Measurements from ENCODE around the gene SMG9.
"Not testable (repeated sequence)": the region's sequence is repeated elsewhere in the genome, so short reads cannot be mapped to it uniquely, and the experiment has no call there.

SMG9 gene

DNA sequence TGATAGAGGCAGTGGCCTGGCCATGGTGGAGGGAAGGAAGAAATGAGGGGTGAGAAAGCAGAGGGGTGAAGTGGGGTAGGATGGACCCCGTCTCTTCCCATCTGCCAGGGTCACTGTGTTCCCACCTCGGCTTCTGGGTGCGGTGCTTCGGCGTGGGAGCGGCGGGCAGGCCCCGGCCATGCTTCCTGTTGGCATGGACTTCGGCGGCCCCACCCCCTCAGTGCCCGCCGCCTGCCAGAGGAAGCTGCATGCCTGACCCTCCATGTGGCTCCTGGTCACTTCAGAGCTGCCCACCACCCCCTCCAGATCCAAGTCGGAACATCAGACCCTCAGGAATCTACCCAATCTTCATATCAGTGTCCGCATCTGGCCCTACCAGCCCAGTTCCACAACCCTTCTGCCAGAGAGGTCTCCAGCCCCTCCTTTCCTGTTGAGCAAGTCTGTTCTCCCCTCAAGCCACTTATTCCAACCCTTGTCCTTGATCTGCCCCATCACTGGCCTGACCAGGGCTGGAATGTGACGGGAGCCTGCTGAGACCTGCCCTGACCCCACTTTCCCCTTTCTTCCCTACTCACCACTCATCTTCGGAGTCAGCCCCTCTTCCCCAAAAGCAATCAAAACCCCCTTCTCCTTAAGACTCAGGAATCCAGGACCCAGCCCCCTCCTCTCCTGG, 24.5 kb upstream of the SMG9 start:
- no peak for DNase-seq

DNA sequence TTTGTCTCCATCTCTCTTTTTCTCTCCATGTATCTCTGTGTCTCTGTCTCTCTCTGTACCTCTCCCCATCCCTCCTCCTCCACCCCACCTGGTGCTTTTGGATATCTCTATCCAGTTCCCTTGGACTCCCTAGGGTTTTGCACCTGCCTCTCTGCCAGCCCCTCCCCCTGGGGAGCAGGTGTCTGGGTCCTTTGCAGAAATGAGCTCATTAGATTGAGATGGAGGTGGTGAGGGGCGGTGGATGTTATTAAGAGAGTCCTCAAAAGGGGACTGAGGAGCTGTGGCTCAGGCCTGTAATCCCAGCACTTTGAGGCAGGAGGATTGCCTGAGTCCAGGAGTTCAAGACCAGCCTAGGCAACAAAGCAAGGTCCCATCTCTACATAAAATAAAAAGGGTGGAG, 23.9 kb upstream of the SMG9 start:
- DNase-seq = no peak

DNA sequence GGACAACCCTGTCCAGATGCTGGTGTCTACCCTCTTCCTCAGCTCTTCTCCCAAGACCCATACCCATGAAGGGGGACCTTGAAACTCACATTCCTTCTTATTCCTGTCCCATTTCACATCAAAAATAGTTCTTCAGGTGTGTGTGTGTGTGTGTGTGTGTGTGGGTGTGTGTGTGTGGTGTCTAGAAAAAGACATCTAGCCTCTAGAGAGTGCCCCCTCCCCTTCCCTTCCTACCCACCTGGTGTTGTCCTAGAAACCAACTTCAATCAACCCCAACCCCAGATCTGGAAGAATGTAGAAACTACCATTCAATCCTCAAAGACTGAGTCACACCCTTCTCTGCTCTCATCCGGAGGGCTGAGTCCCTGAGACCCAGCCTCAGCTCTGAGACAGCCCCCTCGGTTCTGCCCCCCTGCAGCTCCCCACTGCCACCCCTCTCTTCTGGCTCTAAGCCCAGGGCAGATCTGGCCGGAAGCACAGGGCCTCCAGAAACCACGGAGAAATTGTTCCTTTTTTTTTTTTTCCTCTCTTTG, 22.5 kb upstream of the SMG9 start:
- DNase-seq = no peak

DNA sequence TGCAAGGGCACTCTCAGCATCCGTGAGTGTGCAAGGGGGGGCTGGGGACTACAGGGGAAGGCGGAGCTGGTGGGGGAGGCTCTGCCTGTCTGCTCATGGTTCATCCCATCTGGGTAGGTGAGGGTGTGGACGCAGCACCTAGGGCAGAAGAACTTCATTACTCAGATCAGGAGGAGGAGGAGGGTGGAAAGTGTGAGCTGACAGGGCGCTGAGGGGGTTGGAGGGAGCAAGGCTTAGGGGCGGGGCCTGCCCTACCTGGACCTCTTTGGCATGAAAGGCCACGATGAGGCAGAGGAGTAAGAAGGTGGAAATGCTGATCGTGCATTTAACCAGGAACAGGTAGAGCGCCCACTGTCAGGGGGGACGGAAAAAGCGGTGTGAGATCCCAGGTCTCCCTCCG, 21.5 kb upstream of the SMG9 start:
- peak; percentile 58 for DNase-seq

DNA sequence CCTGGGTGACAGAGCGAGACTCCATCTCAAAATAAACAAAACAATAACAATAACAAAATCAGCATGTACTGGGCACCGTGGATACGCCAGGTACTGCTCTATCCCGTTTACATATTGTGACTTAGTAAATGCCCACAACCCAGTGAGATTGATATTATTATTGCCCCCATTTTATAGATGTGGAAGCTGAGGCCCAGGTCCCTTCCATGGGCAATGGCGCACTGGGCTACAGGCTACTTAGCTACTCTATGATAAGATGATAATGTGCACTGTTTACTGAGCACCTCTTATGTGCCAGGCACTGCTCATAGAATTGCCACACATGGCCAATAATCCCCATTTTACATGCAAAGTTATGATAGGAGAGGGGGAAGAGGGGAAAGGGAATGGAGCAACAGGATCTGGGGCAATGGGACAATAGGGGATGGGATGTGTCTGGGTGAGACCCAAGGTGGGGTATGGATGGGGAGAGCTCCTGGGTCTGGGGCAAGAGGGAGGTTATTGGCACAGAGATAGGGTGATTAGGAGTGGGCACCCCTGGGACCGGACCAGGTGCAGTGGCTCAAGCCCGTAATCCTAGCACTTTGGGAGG, 20.6 kb upstream of the SMG9 start:
- no peak for DNase-seq

DNA sequence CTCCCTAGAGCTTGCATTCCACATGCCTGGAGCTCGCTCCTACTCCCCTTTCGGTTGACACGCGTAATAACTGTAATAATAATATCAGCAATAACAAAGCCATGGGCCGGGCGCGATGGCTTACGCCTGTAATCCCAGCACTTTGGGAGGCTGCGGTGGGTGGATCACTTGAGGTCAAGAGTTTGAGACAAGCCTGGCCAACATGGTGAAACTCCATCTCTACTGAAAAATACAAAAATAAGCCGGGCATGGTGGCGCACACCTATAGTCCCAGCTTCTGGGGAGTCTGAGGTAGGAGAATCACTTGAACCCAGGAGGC, 20.1 kb upstream of the SMG9 start:
- not testable (repeated sequence) for DNase-seq

DNA sequence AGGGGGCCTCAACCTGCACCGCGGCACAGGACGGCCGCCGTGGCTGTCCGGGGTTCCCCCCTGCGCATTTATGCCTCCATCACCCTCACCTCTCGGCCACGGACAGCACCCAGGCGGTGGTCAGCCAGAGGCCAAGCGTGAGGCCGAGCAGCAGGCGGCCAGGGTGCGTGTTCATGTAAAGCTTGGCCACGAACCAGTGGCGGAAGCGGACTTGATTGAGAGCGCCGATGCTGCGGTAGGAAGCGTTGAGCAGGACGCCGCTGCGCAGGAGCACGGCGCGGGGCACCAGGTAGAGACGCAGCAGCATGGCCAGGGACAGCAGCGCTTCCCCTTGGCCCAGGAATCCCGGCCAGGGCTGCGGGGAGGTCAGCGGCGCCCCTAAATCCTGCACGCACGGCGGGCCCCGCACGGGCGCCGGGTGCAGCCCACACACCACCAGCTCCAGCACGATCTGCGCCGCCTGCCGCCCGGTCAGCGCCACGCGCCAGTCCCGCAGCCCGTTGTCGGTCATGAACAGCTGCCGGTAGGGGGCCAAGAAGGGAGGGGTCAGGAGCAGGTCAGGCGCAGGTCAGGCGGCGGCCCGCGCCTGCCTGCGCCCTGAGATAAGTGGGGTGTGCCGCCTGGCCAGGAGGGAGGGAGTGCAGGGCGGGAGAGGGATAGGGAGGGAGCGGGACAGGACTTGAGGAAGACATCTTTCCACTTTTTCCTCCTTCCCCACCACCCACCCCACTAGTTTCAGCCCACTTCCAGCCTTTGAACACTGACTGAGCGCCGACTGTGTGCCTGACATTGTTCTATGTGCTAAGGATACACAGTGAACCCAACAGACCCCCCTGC, 19.6 kb upstream of the SMG9 start:
- no peak for DNase-seq

DNA sequence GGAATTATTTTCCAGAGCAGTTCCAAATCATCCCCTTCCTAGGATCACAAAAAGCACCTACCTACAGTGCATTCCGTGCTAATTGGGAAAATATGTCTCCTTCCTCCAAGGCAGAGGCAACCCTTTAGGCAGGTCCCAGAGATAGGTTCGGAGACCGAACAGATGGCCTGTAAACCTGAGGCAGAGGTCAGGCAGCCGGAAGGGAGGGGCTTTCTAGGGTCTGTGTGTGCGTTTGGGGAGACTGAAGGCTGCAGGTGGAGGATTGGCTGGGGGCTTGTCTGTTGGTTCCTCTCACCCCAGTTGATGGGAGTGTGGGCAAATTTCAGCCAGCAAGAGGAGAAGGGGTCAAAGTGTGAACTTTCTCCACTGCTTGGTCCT, 19.0 kb upstream of the SMG9 start:
- no peak for DNase-seq

DNA sequence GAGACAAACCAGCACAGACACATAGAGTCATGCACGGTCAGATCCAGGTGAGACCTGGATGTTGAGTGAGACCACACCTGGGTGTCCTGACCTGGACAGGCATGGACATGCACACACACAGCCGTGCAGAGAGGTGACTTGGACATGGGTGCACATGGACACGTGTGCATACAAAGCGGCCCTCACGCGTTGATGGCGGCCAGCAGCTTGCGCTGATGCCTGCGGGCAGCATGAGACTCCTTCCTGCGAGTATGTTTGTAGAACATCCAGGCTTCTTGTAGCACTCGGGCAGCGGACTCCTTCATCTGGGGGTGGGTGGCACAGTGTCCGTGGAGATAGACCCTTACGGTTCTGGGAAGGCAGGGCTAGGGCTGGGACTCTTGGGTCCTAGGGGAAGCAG, 14.5 kb upstream of the SMG9 start:
- no peak for DNase-seq

DNA sequence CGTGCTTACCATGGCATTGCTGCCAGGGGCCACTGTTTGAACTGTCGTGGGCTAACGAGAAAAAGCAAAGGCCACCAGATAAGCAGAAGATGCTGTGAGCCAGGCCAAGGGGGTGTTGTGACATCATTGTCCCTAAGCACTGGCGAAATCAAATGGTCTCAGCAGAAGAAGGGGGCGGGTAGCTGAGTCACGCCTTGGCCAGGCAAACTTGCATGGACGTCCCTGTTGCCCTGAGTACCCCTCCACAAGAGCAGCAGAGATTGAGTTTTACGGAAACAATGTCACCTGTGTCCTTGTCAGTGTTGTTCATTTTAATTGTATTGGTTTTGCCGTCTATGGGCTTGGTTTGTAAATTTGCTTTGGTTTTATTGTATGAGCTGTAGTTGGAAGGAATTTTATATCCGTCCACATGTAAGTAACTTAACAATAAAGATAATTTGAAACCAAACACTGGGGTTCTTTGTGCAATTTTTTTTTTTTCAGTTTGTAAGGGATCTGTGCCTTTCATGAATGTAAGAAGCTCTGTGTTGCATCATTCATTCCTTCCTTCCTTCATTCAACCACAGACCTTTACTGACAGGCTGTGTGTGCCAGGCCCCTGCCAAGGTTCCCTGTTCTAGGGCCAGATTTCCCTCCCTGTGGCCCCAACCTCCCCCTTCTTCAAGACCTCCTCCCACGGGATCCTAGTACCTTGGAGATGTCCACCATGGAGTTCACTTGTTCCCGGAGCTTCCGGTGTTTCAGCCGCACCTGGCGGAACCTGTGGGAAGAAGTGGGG, 13.7 kb upstream of the SMG9 start:
- no peak for DNase-seq

DNA sequence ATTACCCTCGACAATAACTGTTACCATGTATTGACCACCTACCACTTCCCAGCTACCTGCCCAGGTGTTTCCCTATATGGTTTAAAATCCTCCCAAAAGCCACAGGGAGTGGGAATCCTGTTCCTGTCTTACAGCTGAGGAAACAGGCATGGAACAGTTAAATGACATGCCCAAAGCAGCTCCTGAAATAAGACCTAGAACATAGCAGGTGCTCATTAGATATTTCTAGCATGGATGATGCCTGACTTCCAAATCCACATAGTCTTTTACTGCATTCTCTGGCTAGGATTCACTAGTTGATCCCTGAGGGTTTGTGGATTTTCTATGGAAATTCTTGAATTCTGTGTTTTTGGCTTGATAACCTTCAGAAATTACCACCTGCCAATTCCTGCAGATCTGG, 13.1 kb upstream of the SMG9 start:
- DNase-seq = no peak

DNA sequence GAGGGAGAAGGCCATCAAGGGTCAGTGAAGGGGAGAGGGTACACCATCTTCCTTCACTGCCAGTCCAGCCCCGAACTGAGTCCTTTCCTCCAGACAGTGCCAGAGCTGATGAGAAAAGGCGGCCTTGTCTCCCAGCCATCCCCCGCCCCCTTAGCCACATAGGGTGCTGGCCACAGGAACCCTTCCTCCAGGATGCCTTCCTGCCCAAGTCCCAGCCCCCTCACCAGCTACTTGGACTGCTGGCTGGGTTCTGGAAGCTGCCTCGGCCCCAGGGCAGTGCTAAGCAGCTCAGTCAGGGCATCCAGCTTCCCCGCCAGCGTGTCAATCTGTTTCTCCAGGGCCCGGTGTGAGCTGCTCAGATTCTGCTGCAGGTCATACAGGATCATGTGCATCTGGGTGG, 12.6 kb upstream of the SMG9 start:
- DNase-seq = no peak

DNA sequence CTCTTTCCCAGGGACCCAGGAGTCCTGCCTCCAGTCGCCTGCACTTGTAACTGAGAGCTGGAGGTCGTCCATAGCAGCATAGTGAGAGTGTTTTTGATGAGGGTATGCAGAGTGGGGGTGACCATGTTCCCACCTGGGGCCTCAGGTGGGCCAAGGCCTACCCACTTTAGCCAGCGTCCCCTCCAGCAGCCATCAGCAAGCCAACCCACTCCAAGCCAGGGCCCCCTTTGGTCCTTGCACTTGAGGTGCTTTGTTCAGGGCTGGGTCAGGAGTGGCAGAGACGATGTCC, 11.9 kb upstream of the SMG9 start:
- no peak for DNase-seq

DNA sequence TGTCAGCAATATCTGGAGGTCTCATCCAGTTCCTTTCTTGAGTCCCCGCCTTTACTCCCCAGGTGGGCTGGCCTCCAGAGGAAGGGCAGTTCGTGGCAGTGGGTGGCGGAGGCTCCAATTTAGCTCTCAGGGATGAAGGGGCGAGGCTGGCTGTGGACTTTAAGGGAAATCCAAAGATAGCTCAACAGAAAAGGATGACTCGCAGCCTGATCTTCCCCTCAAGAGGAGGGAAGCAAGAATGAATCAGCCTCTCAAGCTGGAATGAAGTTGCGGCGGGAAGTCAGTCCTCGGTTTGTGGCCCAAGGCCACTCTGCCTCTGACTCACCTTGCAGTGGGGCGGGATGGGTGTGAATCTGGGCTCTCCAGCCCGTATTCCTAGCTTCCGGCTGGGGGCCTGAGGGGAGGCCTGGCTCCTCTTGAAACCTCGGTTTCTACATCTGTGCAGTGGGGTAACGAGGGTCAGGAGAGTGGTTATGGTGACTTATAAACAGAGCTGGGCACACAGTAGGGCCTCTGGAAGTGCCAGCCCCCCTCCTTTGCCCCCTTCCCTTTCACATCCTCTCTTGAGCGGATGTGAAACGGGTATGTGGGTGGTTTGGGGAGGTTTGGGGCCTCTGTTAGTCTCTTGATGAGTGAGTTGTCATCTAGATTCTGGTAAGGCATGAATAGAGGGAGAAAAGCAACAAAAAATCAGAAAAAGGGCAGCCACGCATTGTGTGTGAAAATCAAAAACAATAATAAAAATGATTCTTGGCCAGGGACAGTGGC, 10.5 kb upstream of the SMG9 start:
- DNase-seq = peak; percentile 64

DNA sequence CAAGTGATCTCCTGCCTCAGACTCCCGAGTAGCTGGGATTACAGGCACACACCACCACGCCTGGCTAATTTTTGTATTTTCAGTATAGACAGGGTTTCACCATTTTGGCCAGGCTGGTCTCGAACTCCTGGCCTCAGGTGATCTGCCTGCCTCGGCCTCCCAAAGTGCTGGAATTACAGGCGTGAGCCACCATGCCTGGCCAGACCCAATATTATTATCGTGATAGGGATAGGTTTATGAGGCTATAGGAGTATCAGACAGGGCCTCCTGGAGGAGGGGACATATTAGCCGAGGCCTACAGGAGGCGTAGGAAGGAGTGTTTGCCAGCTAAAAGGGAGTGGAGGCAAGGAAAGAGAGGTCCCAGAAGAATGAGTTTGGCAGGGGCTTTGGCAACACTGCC, 9.9 kb upstream of the SMG9 start:
- DNase-seq = not testable (repeated sequence)

DNA sequence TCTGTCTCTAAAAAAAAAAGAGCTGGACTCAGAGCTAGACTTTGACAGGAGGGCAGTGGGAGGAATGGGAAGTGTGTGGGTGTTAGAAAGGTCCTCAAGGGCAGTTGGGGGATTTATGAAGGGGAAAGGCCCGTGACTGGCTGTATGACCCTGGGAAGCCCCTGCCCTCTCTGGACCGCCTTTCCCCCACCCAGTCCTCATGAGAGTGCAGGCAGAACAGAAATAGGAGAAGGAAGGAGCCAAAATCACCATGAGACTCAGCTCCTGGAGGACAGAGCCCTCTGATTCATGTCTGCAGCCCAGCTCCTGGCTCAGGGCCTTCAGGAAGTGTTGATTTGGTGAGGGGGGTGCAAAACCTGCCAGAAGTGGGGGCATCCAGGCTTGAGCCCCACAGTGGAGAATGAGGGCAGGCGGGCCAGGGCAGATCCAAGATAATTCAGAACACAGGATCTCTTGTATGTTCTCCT, 8.7 kb upstream of the SMG9 start:
- DNase-seq = no peak

DNA sequence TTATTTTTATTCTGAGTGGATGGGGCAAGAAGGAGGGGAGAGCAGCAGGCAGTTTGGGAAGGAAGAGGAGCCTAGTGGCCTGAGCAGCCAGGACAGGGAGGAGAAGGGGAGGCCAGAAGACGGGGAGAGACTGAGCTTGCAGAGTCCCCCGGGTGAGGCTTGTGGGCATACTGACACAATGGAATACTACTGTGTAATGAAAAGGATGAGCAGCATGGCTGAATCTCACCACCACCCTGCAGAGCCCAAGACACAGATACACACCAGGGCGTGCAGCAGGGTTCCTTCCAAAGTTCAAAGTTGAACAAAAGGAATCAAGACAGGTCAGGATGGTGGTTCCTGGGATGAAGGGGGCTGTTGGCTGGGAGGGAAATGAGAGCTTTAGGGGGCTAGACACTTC, 8.1 kb upstream of the SMG9 start:
- no peak for DNase-seq

DNA sequence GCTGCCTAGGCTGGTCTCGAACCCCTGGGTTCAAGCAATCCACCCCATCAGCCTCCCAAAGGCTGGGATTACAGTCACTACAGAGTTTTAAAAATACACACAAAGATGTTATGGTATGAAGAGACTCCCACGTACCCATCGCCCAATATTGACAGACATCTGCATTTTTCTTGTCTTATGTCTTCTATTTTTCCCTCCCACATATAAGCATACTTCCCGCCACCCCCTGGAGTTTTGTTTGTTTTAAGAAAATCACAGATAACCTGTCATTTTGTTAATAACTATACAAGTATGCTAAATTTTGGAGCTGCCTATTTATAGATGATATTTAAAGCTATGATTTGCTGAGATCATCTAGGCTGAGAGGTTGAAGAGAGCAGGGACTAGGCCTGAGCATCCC, 6.2 kb upstream of the SMG9 start:
- no peak for DNase-seq

DNA sequence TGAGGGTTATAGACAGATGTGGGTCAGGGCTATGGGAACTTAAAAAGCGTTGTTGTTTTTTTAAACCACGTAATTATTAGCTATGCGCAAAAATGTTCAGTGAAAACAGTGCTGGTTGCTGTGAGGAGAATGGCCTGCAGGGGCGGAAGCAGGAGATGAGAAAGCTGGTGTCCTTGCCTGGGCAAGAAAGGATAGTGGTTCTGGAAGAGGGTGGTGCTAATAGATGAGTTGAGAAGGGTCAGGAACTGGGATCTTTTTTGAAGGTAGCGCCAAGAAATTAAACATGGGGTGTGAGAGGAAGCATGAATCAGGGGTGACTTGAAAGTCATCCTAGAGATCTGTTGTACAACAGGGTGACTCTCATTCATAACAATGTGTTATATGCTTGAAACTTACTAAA, 4.8 kb upstream of the SMG9 start:
- no peak for DNase-seq

DNA sequence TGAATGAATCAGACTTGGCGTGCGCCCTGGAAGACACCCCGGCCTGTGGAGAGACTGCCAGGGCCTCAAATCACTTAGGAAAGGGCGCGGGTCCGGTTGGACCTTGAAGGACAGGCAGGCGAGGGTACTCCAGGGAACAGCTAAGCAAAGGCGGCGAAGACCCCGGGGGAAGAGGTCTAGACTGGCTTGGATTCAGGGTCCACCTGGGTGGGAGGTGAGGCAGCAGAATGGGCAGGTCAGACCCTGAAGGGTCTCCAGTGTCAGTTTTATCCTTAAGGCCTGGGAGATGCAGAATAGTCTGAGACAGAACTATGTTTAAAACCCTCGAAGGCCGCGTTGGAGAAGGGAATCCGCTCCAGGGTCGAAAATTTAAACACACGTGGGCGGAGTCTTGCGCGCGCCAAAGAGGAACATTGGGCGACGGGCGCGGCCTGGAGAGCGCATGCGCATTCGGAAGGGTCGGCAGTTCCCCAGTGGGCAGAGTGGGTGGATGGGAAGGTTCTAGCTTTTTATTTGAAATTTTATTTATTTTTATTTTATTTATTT, 567 bp upstream of the SMG9 start:
- DNase-seq = peak; percentile 68

DNA sequence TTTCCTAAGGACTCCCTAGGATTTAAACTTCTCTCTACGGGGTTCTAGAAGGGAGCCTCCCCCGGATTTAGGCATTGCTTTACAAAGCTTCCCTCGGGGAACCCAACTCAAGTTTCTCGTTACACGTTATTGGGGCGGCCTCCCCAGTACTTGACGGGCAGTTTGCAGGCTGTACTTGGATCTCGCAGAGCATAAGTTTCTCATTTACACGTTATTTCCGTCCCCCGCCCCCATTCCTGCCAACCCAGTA, 584 bp downstream of the SMG9 start:
- no peak for DNase-seq

DNA sequence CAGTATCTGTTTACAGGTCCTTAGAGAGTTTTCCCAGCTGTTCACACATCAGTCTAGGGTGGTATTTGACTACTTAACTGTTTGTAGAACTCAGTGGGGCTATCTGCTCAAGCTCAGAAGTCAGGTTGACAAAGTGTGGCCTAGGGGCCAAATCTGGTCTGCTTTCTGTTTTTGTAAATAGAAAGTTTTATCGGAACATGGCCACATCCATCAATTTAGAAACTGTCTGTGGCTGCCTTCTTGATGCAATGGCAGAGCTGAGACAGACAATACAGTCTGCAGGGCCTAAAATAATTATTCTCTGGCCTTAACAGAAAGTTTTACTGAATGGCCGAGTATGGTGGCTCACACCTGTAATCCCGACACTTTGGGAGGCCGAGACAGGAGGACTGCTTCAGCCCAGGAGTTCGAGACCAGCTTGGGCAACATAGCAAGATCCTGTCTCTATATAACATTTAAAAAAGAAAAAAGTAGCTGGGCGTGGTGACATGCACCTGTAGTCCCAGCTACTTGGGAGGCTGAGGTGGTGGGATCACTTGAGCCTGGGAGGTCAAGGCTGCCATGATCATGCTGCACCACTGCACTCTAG, 2.4 kb downstream of the SMG9 start:
- no peak for DNase-seq
